Brain microvascular endothelial cell (primary cell): ENCODE results near the gene ZBTB4.

Experiments
- DNase-seq: peaks from one replicate; pipeline ENCODE4 v3.0.0-alpha.2; 2020
- H3K27ac ChIP-seq: fragments of 250-450 bp; sonication (Bioruptor Pico); 2 replicates; pipeline ENCODE4 v1.5.1; 2020; ENCODE audit warnings: mild to moderate bottlenecking, moderate library complexity
- H3K27me3 ChIP-seq: fragments of 250-450 bp; sonication (Bioruptor Pico); replicated peaks from 2 replicates; pipeline ENCODE4 v1.5.1; 2020; ENCODE audit warnings: mild to moderate bottlenecking
- H3K36me3 ChIP-seq: fragments of 250-450 bp; sonication (Bioruptor Pico); replicated peaks from 2 replicates; pipeline ENCODE4 v1.5.1; 2020; ENCODE audit warnings: mild to moderate bottlenecking
- H3K4me3 ChIP-seq: 2 replicates; pipeline ENCODE4 v1.5.1; 2011; ENCODE audit warnings: low read depth, mild to moderate bottlenecking, control low read depth, low read length, moderate library complexity
- CTCF ChIP-seq: IDR thresholded peaks from 2 replicates; pipeline ENCODE4 v1.5.1; 2011; ENCODE audit warnings: low read depth, mild to moderate bottlenecking, moderate library complexity, low read length, control low read depth, inconsistent platforms; ENCODE audit errors: missing control alignments
- in situ Hi-C: cut with HindIII; loops from 2 replicates; pipeline ENCODE4 v1.10.0; 2017; ENCODE audit warnings: low sequenced_read_pairs, low pct_ligation_motif_present

The ZBTB4 gene

GRCh38 chr17:7431231-7431630 is 48.2 kb downstream of the ZBTB4 start:
- H3K27ac ChIP-seq = no peak overlapping the region

GRCh38 chr17:7429722-7430121 is 49.7 kb downstream of the ZBTB4 start:
- no peaks in the 10 kb centered on the region for H3K36me3 ChIP-seq
- TF ChIP-seq CTCF = no peak
- H3K27ac ChIP-seq = no peak overlapping the region
- DNase-seq = no peak
- in situ Hi-C loops = no loop called here
- no peak overlapping the region for H3K4me3 ChIP-seq
- H3K27me3 ChIP-seq = no peaks in the 10 kb centered on the region

More at GRCh38 chr17:7431231-7431630, 48.2 kb downstream of the ZBTB4 start:
- in situ Hi-C loops = no loop called here
- TF ChIP-seq CTCF = no peak
- H3K27me3 ChIP-seq = no peaks in the 10 kb centered on the region
- DNase-seq = no peak
- no peak overlapping the region for H3K4me3 ChIP-seq
- no peaks in the 10 kb centered on the region for H3K36me3 ChIP-seq

- H3K27me3 ChIP-seq = no peaks in the 10 kb centered on the region
- no peaks in the 10 kb centered on the region for H3K36me3 ChIP-seq
- no peak for TF ChIP-seq CTCF
- no peak within 1 kb of the TSS for H3K4me3 ChIP-seq
- in situ Hi-C loops = no loop called here
- DNase-seq = no peak
- H3K27ac ChIP-seq = no peak within 1 kb of the TSS
Observed at GRCh38 chr17:7428557-7428956, 50.9 kb downstream of the ZBTB4 start, which contains the start of gene SPEM3. Gene SPEM3, plus strand, starts transcription at chr17:7428857. Its CDS starts 46 bp downstream, at chr17:7428903.

- no peak for TF ChIP-seq CTCF
- in situ Hi-C loops = no loop called here
- Histone ChIP-seq H3K4me3 (no peak overlapping the region), H3K27ac (no peak overlapping the region), H3K36me3 (no peaks in the 10 kb centered on the region), H3K27me3 (no peaks in the 10 kb centered on the region)
- DNase-seq = no peak
Observed at GRCh38 chr17:7427549-7427948, 51.9 kb downstream of the ZBTB4 start.

GRCh38 chr17:7426896-7427489 is 52.4 kb downstream of the ZBTB4 start:
- H3K4me3 ChIP-seq = no peak overlapping the region
- no peaks in the 10 kb centered on the region for H3K27me3 ChIP-seq
- H3K36me3 ChIP-seq = no peaks in the 10 kb centered on the region
- TF ChIP-seq CTCF = no peak
- no peak for DNase-seq
- in situ Hi-C loops = no loop called here
- no peak overlapping the region for H3K27ac ChIP-seq

- H3K36me3 ChIP-seq = no peaks in the 10 kb centered on the region
- in situ Hi-C loops = no loop called here
- no peak overlapping the region for H3K27ac ChIP-seq
- TF ChIP-seq CTCF = no peak
- no peak for DNase-seq
- no peak overlapping the region for H3K4me3 ChIP-seq
- H3K27me3 ChIP-seq = no peaks in the 10 kb centered on the region
Observed at GRCh38 chr17:7426203-7426863, 53.1 kb downstream of the ZBTB4 start.
